Suprapubic skin (tissue), 4 donors: ENCODE results near the gene ANXA10. TPM values are rescaled to one million over a fixed set of nuclear protein-coding genes. Genes with fewer than 3 reads are reported as not detected.

Experiments used
- DNase-seq, 2 donors: peaks; one replicate each; pipeline ENCODE4 v3.0.0-alpha.2; 2019; ENCODE audit warnings: low spot score in 2 of 2
- H3K27ac ChIP-seq: fragments of 200-600 bp; sonication (generic); one replicate; pipeline ENCODE4 v1.5.1; 2019
- H3K27me3 ChIP-seq: fragments of 200-600 bp; sonication (generic); one replicate; pipeline ENCODE4 v1.5.1; 2019
- H3K36me3 ChIP-seq: fragments of 200-600 bp; sonication (generic); one replicate; pipeline ENCODE4 v1.5.1; 2019
- H3K4me1 ChIP-seq: fragments of 200-600 bp; sonication (generic); one replicate; pipeline ENCODE4 v1.5.1; 2019
- H3K4me3 ChIP-seq: fragments of 200-600 bp; sonication (generic); one replicate; pipeline ENCODE4 v1.5.1; 2019; ENCODE audit warnings: mild to moderate bottlenecking
- H3K9me3 ChIP-seq: fragments of 200-600 bp; sonication (generic); one replicate; pipeline ENCODE4 v1.5.1; 2019
- CTCF ChIP-seq, 2 donors: fragments of 200-600 bp in 1 of 2; fragments of 450-650 bp in 1 of 2; sonication (generic) in 1 of 2; IDR thresholded peaks; one replicate each; pipeline ENCODE4 v1.5.1; 2016 to 2019; ENCODE audit warnings: antibody characterized with exemption in 2 of 2, mild to moderate bottlenecking in 1 of 2, moderate library complexity in 1 of 2
- EP300 ChIP-seq: sonication (generic); formaldehyde crosslinking; IDR thresholded peaks from one replicate; pipeline ENCODE4 v1.6.1; 2017; ENCODE audit warnings: antibody characterized with exemption
- POLR2A ChIP-seq, 2 donors: fragments of 450-650 bp; IDR thresholded peaks; one replicate each; pipeline ENCODE4 v1.6.1; 2017; ENCODE audit warnings: antibody characterized with exemption in 2 of 2, mild to moderate bottlenecking in 2 of 2, moderate library complexity in 2 of 2
- POLR2AphosphoS5 ChIP-seq, 3 donors: sonication (generic); formaldehyde crosslinking; IDR thresholded peaks; one replicate each; pipeline ENCODE4 v1.6.1; 2017; ENCODE audit warnings: antibody characterized with exemption in 3 of 3
- WGBS: methylation state at CpG from one replicate; pipeline ENCODE4 v1.1.5; 2018; 5-methylcytosine and 5-hydroxymethylcytosine counted together
- total RNA-seq, 4 donors: library from RNA; depleted of rRNA; stranded (reverse); fragments of >200 nt; gene quantifications; one replicate each; pipeline ENCODE4 v1.1.0, GENCODE V29; 2016

ANXA10 gene
- total RNA-seq: not detected

GRCh38 chr4:168092176-168092712, at the start of gene ANXA10:
ANXA10 (plus strand) TSS chr4:168092537; CDS start chr4:168092701, 164 bp downstream.
- H3K4me3 ChIP-seq: no peak within 1 kb of the TSS
- H3K9me3 ChIP-seq: peaks cover 4% of the 10 kb centered on the region
- H3K27ac ChIP-seq: no peak within 1 kb of the TSS
- DNase-seq: no peak
- no peaks in the 10 kb centered on the region for H3K27me3 ChIP-seq
- H3K36me3 ChIP-seq: no peaks in the 10 kb centered on the region
- WGBS: 88% methylated on average over 1 of the region's 1 CpG
- H3K4me1 ChIP-seq: no peaks in the 10 kb centered on the region
- TF ChIP-seq CTCF (IDR thresholded peaks at IDR 0.05) (no peak), POLR2AphosphoS5 (IDR thresholded peaks at IDR 0.05) (no peak), EP300 (no peak), POLR2A (IDR thresholded peaks at IDR 0.05) (no peak)

GRCh38 chr4:168045354-168045753, 47.0 kb upstream of the ANXA10 start:
- H3K4me3 ChIP-seq: no peak overlapping the region
- H3K9me3 ChIP-seq: no peaks in the 10 kb centered on the region
- H3K36me3 ChIP-seq: no peaks in the 10 kb centered on the region
- no peak for DNase-seq
- no peak overlapping the region for H3K27ac ChIP-seq
- H3K27me3 ChIP-seq: no peaks in the 10 kb centered on the region
- H3K4me1 ChIP-seq: no peaks in the 10 kb centered on the region
- TF ChIP-seq POLR2AphosphoS5 (IDR thresholded peaks at IDR 0.05) (no peak), EP300 (no peak), CTCF (IDR thresholded peaks at IDR 0.05) (no peak), POLR2A (IDR thresholded peaks at IDR 0.05) (no peak)

- Histone ChIP-seq H3K36me3 (no peaks in the 10 kb centered on the region), H3K27me3 (no peaks in the 10 kb centered on the region), H3K4me1 (no peaks in the 10 kb centered on the region), H3K27ac (no peak overlapping the region), H3K4me3 (no peak overlapping the region), H3K9me3 (no peaks in the 10 kb centered on the region)
- 79% methylated on average over 2 of the region's 2 CpGs for WGBS
- no peak for DNase-seq
- TF ChIP-seq POLR2AphosphoS5 (IDR thresholded peaks at IDR 0.05) (no peak), POLR2A (IDR thresholded peaks at IDR 0.05) (no peak), EP300 (no peak), CTCF (IDR thresholded peaks at IDR 0.05) (no peak)
Measured at GRCh38 chr4:168050002-168050401, 42.3 kb upstream of the ANXA10 start.

- H3K27me3 ChIP-seq: no peaks in the 10 kb centered on the region
- no peaks in the 10 kb centered on the region for H3K4me1 ChIP-seq
- no peaks in the 10 kb centered on the region for H3K9me3 ChIP-seq
- no peak overlapping the region for H3K4me3 ChIP-seq
- H3K36me3 ChIP-seq: no peaks in the 10 kb centered on the region
- no peak for TF ChIP-seq POLR2A (IDR thresholded peaks at IDR 0.05)
- TF ChIP-seq CTCF (IDR thresholded peaks at IDR 0.05): no peak
- no peak for TF ChIP-seq EP300
- TF ChIP-seq POLR2AphosphoS5 (IDR thresholded peaks at IDR 0.05): no peak
- DNase-seq: no peak
- no peak overlapping the region for H3K27ac ChIP-seq
Measured at GRCh38 chr4:168051526-168051925, 40.8 kb upstream of the ANXA10 start.

- no peaks in the 10 kb centered on the region for H3K9me3 ChIP-seq
- DNase-seq: no peak
- H3K36me3 ChIP-seq: no peaks in the 10 kb centered on the region
- H3K4me1 ChIP-seq: no peaks in the 10 kb centered on the region
- TF ChIP-seq EP300 (no peak), POLR2AphosphoS5 (IDR thresholded peaks at IDR 0.05) (no peak)
- no peaks in the 10 kb centered on the region for H3K27me3 ChIP-seq
- 93% methylated on average over 3 of the region's 3 CpGs for WGBS
- no peak overlapping the region for H3K4me3 ChIP-seq
- H3K27ac ChIP-seq: no peak overlapping the region
Measured at GRCh38 chr4:168057412-168057811, 34.9 kb upstream of the ANXA10 start.

GRCh38 chr4:168059251-168059650, 33.1 kb upstream of the ANXA10 start:
- WGBS: 62% methylated on average over 1 of the region's 1 CpG
- no peaks in the 10 kb centered on the region for H3K9me3 ChIP-seq
- H3K36me3 ChIP-seq: no peaks in the 10 kb centered on the region
- no peak overlapping the region for H3K4me3 ChIP-seq
- H3K27ac ChIP-seq: no peak overlapping the region
- no peaks in the 10 kb centered on the region for H3K4me1 ChIP-seq
- DNase-seq: no peak
- no peaks in the 10 kb centered on the region for H3K27me3 ChIP-seq
- no peak for TF ChIP-seq EP300
- TF ChIP-seq POLR2AphosphoS5 (IDR thresholded peaks at IDR 0.05): no peak
- no peak for TF ChIP-seq POLR2A (IDR thresholded peaks at IDR 0.05)
- no peak for TF ChIP-seq CTCF (IDR thresholded peaks at IDR 0.05)
